Peyer's patch (tissue), 4 donors: Measurements from ENCODE around the gene EIPR1. TPM values are rescaled to one million over a fixed set of nuclear protein-coding genes. Genes with fewer than 3 reads are reported as not detected.

ENCODE experiments used
- DNase-seq, 3 donors: peaks; one replicate each; pipeline ENCODE4 v3.0.0-alpha.2; 2017 to 2019
- H3K27ac ChIP-seq, 4 donors: fragments of 200-600 bp; sonication (generic); one replicate each; pipeline ENCODE4 v1.5.1; 2016 to 2019
- H3K27me3 ChIP-seq, 2 donors: fragments of 200-600 bp; sonication (generic); one replicate each; pipeline ENCODE4 v1.5.1; 2019
- H3K36me3 ChIP-seq, 3 donors: fragments of 200-600 bp; sonication (generic); one replicate each; pipeline ENCODE4 v1.5.1; 2016 to 2019
- H3K4me1 ChIP-seq, 4 donors: fragments of 200-600 bp; sonication (generic); one replicate each; pipeline ENCODE4 v1.5.1; 2016 to 2019
- H3K4me3 ChIP-seq, 4 donors: fragments of 200-600 bp; sonication (generic); 1 replicate in 3 of 4; 2 replicates in 1 of 4; pipeline ENCODE4 v1.5.1; 2016 to 2019; ENCODE audit warnings: mild to moderate bottlenecking in 1 of 4
- H3K9me3 ChIP-seq, 4 donors: fragments of 200-600 bp; sonication (generic); one replicate each; pipeline ENCODE4 v1.5.1; 2016 to 2019; ENCODE audit warnings: mild to moderate bottlenecking in 1 of 4
- POLR2A ChIP-seq, 2 donors: fragments of 450-650 bp; IDR thresholded peaks; one replicate each; pipeline ENCODE4 v1.5.1; 2017; ENCODE audit warnings: antibody characterized with exemption in 2 of 2, mild to moderate bottlenecking in 2 of 2, moderate library complexity in 2 of 2
- total RNA-seq, 4 donors: library from RNA; depleted of rRNA; stranded (reverse); fragments of >200 nt; gene quantifications; one replicate each; pipeline ENCODE4 v1.1.0, GENCODE V29; 2016
- TF ChIP-seq, protein P1 (sequence below), 6 experiments: fragments of 450-650 bp in 4 of 6; fragments of 200-600 bp in 2 of 6; sonication (generic) in 1 of 6; IDR thresholded peaks; one replicate each; pipeline ENCODE4 v1.5.1; 2017 to 2019; ENCODE audit warnings: antibody characterized with exemption in 6 of 6, mild to moderate bottlenecking in 3 of 6, moderate library complexity in 1 of 6

Gene EIPR1
- total RNA-seq, 4 donors from 2014 or later: 23.4 to 94.1 (median 36.2) TPM

DNA sequence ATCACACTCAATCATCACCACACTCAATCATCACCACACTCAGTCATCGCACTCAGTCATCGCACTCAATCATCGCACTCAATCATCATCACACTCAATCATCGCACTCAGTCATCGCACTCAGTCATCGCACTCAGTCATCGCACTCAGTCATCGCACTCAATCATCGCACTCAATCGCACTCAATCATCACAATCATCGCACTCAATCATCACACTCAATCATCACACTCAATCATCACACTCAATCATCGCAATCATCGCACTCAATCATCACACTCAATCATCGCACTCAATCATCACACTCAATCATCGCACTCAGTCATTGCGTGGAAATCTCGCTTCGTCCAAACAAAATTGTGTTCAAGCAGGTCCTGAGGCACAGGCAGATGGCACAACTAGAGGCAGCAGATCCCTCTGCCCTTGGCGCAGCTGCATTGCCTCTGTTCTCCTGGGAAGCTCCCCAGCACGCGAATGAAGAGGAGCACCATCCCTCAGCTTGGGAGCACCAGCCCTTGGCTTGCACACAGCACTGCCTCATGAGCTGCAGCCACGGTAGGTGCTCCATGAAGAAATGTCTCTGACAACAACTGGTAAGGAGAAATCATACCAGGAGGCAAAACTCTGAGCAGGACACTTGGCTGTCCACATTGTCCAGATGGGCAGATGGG is 108.1 kb downstream of the EIPR1 start:
- Histone ChIP-seq H3K9me3 (no peaks in the 10 kb centered on the region), H3K4me3 (no peak overlapping the region), H3K27me3 (no peaks in the 10 kb centered on the region), H3K36me3 (no peaks in the 10 kb centered on the region), H3K27ac (no peak overlapping the region), H3K4me1 (no peaks in the 10 kb centered on the region)
- TF ChIP-seq, protein P1, sequence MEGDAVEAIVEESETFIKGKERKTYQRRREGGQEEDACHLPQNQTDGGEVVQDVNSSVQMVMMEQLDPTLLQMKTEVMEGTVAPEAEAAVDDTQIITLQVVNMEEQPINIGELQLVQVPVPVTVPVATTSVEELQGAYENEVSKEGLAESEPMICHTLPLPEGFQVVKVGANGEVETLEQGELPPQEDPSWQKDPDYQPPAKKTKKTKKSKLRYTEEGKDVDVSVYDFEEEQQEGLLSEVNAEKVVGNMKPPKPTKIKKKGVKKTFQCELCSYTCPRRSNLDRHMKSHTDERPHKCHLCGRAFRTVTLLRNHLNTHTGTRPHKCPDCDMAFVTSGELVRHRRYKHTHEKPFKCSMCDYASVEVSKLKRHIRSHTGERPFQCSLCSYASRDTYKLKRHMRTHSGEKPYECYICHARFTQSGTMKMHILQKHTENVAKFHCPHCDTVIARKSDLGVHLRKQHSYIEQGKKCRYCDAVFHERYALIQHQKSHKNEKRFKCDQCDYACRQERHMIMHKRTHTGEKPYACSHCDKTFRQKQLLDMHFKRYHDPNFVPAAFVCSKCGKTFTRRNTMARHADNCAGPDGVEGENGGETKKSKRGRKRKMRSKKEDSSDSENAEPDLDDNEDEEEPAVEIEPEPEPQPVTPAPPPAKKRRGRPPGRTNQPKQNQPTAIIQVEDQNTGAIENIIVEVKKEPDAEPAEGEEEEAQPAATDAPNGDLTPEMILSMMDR (IDR thresholded peaks at IDR 0.05): no peak
- no peak for TF ChIP-seq POLR2A (IDR thresholded peaks at IDR 0.05)
- DNase-seq: peak in 1 of 3 donors; percentile 1

DNA sequence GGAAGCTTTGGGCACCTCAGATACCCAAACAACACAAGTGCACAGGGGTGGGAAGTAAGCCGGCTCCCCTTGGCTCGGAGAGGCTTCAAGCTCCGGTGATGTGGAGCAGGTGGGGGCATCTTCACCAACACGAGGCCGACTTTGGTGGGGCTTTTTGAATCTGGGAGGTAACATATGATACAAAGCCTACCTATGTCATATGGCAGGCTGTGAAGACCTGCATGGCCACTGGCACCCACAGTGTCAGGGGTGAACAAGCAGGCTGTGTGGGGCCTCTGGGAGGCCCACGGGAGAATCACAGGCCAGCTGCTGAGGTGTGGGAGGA is 109.0 kb downstream of the EIPR1 start:
- no peak overlapping the region for H3K27ac ChIP-seq
- no peak overlapping the region for H3K4me3 ChIP-seq
- H3K4me1 ChIP-seq: no peaks in the 10 kb centered on the region
- no peaks in the 10 kb centered on the region for H3K9me3 ChIP-seq
- H3K36me3 ChIP-seq: no peaks in the 10 kb centered on the region
- no peak for TF ChIP-seq POLR2A (IDR thresholded peaks at IDR 0.05)
- H3K27me3 ChIP-seq: no peaks in the 10 kb centered on the region
- DNase-seq: peak in 2 of 3 donors; percentile 0 to 30

DNA sequence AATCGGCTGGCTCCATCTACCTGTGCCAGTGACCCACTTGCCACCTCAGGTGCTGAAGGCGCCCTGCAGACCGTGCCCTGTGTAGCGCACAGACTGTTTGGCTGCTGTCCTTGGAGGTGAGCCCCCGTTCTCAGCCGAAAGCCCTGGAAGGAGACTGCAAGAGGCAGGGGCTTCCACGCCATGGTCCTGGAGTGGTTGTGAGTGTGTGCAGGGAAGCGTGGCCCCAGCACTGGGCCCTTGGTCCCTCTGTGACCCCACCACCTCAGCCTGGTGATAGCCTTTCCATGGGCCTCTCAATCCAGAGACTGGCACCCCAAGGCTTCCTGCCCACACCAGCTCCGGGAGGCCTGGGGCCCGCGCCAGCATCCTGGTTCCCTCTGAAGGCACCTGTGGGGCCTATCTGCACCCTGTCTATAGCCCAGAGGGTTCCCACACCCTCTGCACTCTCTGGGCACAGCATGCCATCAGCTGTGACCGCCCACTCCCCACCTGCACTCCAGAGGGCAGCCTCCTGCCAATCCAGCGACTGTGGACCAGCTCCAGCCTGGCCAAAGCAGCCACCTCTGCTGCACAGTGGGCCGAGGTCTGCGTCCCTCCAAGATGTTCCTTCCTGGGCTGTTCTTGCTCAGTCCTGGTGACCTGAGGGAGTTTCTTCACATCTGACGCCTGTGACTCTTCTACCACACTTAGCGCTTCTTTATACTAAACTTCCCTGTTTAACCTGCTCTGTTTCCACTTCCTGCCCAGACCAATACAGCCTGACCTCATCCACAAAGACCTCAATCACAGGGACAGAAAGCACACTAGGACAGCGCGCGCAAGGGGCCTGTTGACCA is 109.5 kb downstream of the EIPR1 start:
- H3K9me3 ChIP-seq: no peaks in the 10 kb centered on the region
- DNase-seq: peak; percentile 9 to 40 (median 33)
- H3K27ac ChIP-seq: no peak overlapping the region
- no peaks in the 10 kb centered on the region for H3K4me1 ChIP-seq
- TF ChIP-seq, protein P1 (IDR thresholded peaks at IDR 0.05): no peak
- no peak for TF ChIP-seq POLR2A (IDR thresholded peaks at IDR 0.05)
- H3K27me3 ChIP-seq: no peaks in the 10 kb centered on the region
- H3K4me3 ChIP-seq: no peak overlapping the region
- no peaks in the 10 kb centered on the region for H3K36me3 ChIP-seq

DNA sequence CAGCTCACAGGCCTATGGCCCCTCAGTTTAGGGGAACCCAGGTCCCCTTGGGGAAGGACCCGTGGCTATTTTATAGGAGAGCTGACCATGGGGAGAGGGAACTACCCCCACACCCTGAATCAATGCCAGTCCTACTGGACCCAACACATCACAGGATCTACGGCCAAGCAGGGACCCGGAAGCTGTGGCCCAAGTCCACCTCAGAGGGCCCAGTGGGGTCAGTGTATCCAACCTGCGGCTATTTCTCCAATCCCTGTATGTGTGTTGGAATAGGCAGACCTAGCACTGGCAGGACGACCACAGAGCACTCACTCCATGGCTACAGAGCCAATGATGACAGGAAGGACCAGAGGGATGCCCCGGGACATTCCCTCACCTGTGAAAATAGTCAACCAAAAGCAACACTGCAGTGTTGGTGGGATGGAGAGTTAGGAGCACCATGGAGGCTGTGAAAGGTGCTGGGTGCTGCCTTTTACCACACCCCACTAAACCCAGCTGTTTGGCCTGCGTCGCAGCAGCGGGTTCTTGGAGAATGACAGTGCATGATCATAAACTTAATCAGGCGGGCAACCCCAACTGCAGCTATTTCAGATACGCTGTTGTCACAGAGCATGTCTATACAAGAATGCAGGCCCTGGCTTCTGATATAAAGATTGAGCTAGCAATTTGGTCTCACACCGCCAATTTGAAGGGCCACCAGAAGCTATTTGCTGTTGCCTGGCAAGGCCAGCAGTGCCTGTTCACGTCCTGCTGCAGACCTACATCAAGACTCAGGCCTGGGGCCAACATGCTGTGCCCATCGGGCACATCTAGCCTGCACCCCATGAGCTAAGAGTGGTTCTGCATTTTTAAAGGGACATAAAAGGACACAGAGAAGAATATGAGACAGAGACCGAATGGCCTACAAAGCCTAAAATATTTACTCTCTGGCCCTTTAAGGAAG is 110.4 kb downstream of the EIPR1 start:
- Histone ChIP-seq H3K27ac (no peak overlapping the region), H3K9me3 (no peaks in the 10 kb centered on the region), H3K27me3 (no peaks in the 10 kb centered on the region), H3K36me3 (no peaks in the 10 kb centered on the region), H3K4me1 (no peaks in the 10 kb centered on the region), H3K4me3 (no peak overlapping the region)
- peak in 2 of 3 donors; percentile 6 to 37 for DNase-seq
- TF ChIP-seq POLR2A (IDR thresholded peaks at IDR 0.05): no peak
- TF ChIP-seq, protein P1 (IDR thresholded peaks at IDR 0.05): no peak

DNA sequence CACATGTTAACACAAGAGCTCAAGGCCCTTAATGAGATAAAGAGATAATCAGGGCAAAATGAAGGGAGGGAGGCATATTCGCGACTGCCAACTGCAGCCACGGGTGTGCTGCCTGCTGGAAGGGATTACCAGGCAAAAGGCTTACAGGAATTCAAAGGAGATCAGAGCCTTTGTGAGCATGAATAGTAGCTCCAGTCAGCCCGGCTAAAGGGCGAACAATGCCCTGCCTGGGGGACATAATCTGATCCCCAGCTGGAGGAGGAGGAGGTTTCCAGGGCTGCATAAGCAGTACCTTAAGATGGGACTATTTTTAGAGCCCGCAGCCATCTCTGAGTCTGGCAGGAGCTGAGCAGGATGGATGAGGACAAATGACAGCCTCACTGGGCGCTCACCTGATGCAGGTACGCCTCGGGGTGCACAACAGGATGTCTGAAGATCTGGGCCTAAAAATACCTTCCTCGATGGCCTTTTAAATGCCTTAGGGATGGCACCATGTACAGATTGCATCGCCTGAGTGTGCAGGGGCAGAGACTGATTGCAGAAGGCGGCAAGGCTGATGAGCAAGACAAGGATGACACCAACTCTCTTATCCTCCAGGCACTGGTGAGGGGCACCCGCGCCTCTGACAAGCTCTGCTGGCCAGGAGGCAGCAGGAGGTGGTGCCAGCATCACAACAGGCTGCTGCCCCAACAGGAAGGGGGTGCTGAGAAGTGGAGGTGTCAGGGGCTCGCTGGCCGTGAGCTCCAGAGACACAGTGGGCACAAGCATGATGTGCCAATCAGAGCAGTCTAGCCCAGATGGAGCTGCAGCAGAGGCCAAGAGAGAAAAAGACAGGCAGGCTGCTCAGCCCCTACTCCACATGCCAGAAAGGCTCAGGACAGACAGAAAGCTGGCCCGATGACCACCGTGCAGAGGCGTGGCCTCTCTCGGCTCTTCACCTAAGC is 111.4 kb downstream of the EIPR1 start:
- no peaks in the 10 kb centered on the region for H3K9me3 ChIP-seq
- H3K36me3 ChIP-seq: no peaks in the 10 kb centered on the region
- peak; percentile 11 to 30 (median 25) for DNase-seq
- no peaks in the 10 kb centered on the region for H3K27me3 ChIP-seq
- H3K4me3 ChIP-seq: no peak overlapping the region
- no peaks in the 10 kb centered on the region for H3K4me1 ChIP-seq
- no peak overlapping the region for H3K27ac ChIP-seq
- TF ChIP-seq, protein P1 (IDR thresholded peaks at IDR 0.05): no peak
- TF ChIP-seq POLR2A (IDR thresholded peaks at IDR 0.05): no peak
